ENCODE results near the gene PPM1H.

- TF ChIP-seq POLR2A (IDR thresholded peaks at IDR 0.05) (no peak), CTCF (IDR thresholded peaks at IDR 0.05) (no peak)
Measured at GRCh38 chr12:62806244-62806836, 128.6 kb downstream of the PPM1H start.

Measured in prostate gland (tissue), 2 donors.